Neural cell (in vitro differentiated cells): ENCODE measurements around the gene DPM2. TPM values are rescaled to one million over a fixed set of nuclear protein-coding genes. Genes with fewer than 3 reads are reported as not detected.

ENCODE experiments used
- H2AFZ ChIP-seq: fragments of 200-600, 300-800 bp; sonication (generic), shearing (Covaris generic); 2 replicates; pipeline ENCODE4 v1.6.0; 2014; ENCODE audit warnings: low read depth, mild to moderate bottlenecking, antibody characterized with exemption, low read length, moderate library complexity
- H3F3A ChIP-seq: fragments of 200-600 bp; shearing (Covaris generic); 2 replicates; pipeline ENCODE4 v1.6.1; 2016; ENCODE audit warnings: mild to moderate bottlenecking, moderate library complexity, mixed read lengths, antibody characterized with exemption, low read length; ENCODE audit not compliant: insufficient read depth, poor library complexity, severe bottlenecking
- H3K27ac ChIP-seq: fragments of 200-600, 300-800 bp; sonication (generic), shearing (Covaris generic); 2 replicates; pipeline ENCODE4 v1.5.1; 2014; ENCODE audit warnings: mild to moderate bottlenecking, low read length, moderate library complexity
- H3K27me3 ChIP-seq: fragments of 300-800, 200-600 bp; sonication (generic), shearing (Covaris generic); 2 replicates; pipeline ENCODE4 v1.6.0; 2014; ENCODE audit warnings: mild to moderate bottlenecking, low read depth, low read length, moderate library complexity; ENCODE audit not compliant: insufficient read depth
- H3K36me3 ChIP-seq: fragments of 300-800, 200-600 bp; sonication (generic), shearing (Covaris generic); 2 replicates; pipeline ENCODE4 v1.5.1; 2014; ENCODE audit warnings: mild to moderate bottlenecking, antibody characterized with exemption, low read length, moderate library complexity; ENCODE audit not compliant: insufficient read depth
- H3K4me2 ChIP-seq: fragments of 300-800, 200-600 bp; sonication (generic), shearing (Covaris generic); 2 replicates; pipeline ENCODE4 v1.6.0; 2014; ENCODE audit warnings: mild to moderate bottlenecking, low read length
- H3K4me3 ChIP-seq: fragments of 300-800, 200-600 bp; sonication (generic), shearing (Covaris generic); 2 replicates; pipeline ENCODE4 v1.5.1; 2014; ENCODE audit warnings: mild to moderate bottlenecking, low read length, moderate library complexity
- H3K79me2 ChIP-seq: fragments of 200-600 bp; shearing (Covaris generic); replicated peaks from 2 replicates; pipeline ENCODE4 v1.6.0; 2014; ENCODE audit warnings: mild to moderate bottlenecking, low read length, moderate library complexity; ENCODE audit not compliant: insufficient read depth
- H3K9ac ChIP-seq: fragments of 300-800, 200-600 bp; sonication (generic), shearing (Covaris generic); 2 replicates; pipeline ENCODE4 v1.6.1; 2016; ENCODE audit warnings: mild to moderate bottlenecking, low read length, mixed read lengths
- H3K9me2 ChIP-seq: fragments of 200-600 bp; shearing (Covaris generic); 2 replicates; pipeline ENCODE4 v1.6.1; 2016; ENCODE audit warnings: mild to moderate bottlenecking, low read length, mixed read lengths; ENCODE audit not compliant: insufficient read depth
- H3K9me3 ChIP-seq: fragments of 200-600, 300-800 bp; sonication (generic), shearing (Covaris generic); 2 replicates; pipeline ENCODE4 v1.6.1; 2016; ENCODE audit warnings: mild to moderate bottlenecking, mixed run types, low read length, moderate library complexity, mixed read lengths
- H4K20me1 ChIP-seq: fragments of 200-600 bp; shearing (Covaris generic); 2 replicates; pipeline ENCODE4 v1.6.1; 2016; ENCODE audit warnings: mild to moderate bottlenecking, mixed run types; ENCODE audit not compliant: insufficient read depth
- CTCF ChIP-seq: fragments of 450-650 bp; IDR thresholded peaks from 2 replicates; pipeline ENCODE4 v1.5.1; 2014; ENCODE audit warnings: antibody characterized with exemption, mild to moderate bottlenecking, moderate library complexity; ENCODE audit not compliant: poor library complexity, severe bottlenecking
- EP300 ChIP-seq: fragments of 450-650 bp; conservative IDR thresholded peaks from 2 replicates; pipeline ENCODE4 v1.6.1; 2014; ENCODE audit warnings: antibody characterized with exemption, mild to moderate bottlenecking, moderate library complexity; ENCODE audit not compliant: poor library complexity, severe bottlenecking
- EZH2 ChIP-seq: fragments of 200-600, 300-800 bp; shearing (Covaris generic), sonication (generic); IDR thresholded peaks from 2 replicates; pipeline ENCODE4 v1.6.1; 2014; ENCODE audit warnings: antibody characterized with exemption, low read length, borderline replicate concordance, mild to moderate bottlenecking; ENCODE audit not compliant: insufficient read depth, poor library complexity, severe bottlenecking
- MXI1 ChIP-seq: fragments of 450-650 bp; conservative IDR thresholded peaks from 2 replicates; pipeline ENCODE4 v1.6.1; 2014; ENCODE audit warnings: antibody characterized with exemption, mild to moderate bottlenecking; ENCODE audit not compliant: poor library complexity, severe bottlenecking
- POLR2AphosphoS5 ChIP-seq: IDR thresholded peaks from 2 replicates; pipeline ENCODE4 v1.6.1; 2012
- RAD21 ChIP-seq: fragments of 450-650 bp; conservative IDR thresholded peaks from 2 replicates; pipeline ENCODE4 v1.6.1; 2014; ENCODE audit warnings: antibody characterized with exemption, mild to moderate bottlenecking, moderate library complexity
- REST ChIP-seq: IDR thresholded peaks from 2 replicates; pipeline ENCODE4 v1.6.1; 2012; ENCODE audit warnings: borderline replicate concordance
- SMC3 ChIP-seq: fragments of 450-650 bp; conservative IDR thresholded peaks from 2 replicates; pipeline ENCODE4 v1.6.1; 2014; ENCODE audit warnings: antibody characterized with exemption, mild to moderate bottlenecking, moderate library complexity; ENCODE audit not compliant: poor library complexity
- TAF1 ChIP-seq: IDR thresholded peaks from 2 replicates; pipeline ENCODE4 v1.6.1; 2012; ENCODE audit warnings: low read depth
- polyA plus RNA-seq: library from polyadenylated mRNA; depleted of rRNA; stranded (reverse); fragments of >200 nt; gene quantifications from 2 replicates; pipeline ENCODE4 v1.2.3, GENCODE V29; 2014

DPM2 gene
- polyA plus RNA-seq, 1 donor from 2014 or later: 30.5 TPM

GRCh38 chr9:127985011-127985410, 47.4 kb upstream of the DPM2 start:
- H4K20me1 ChIP-seq: no peaks in the 10 kb centered on the region
- H3K9me2 ChIP-seq: no peaks in the 10 kb centered on the region
- H2AFZ ChIP-seq: no peak overlapping the region
- TF ChIP-seq RAD21 (no peak), TAF1 (no peak), CTCF (no peak)
- H3K9me3 ChIP-seq: no peaks in the 10 kb centered on the region
- no peaks in the 10 kb centered on the region for H3K27me3 ChIP-seq
- H3F3A ChIP-seq: no peaks in the 10 kb centered on the region
- H3K4me2 ChIP-seq: no peak overlapping the region
- H3K27ac ChIP-seq: no peak overlapping the region
- no peak overlapping the region for H3K4me3 ChIP-seq
- H3K36me3 ChIP-seq: no peaks in the 10 kb centered on the region
- H3K79me2 ChIP-seq: peaks cover 3% of the 10 kb centered on the region
- no peak overlapping the region for H3K9ac ChIP-seq

- peaks cover 7% of the 10 kb centered on the region for H4K20me1 ChIP-seq
- no peak overlapping the region for H3K4me3 ChIP-seq
- no peak overlapping the region for H2AFZ ChIP-seq
- no peaks in the 10 kb centered on the region for H3K36me3 ChIP-seq
- no peaks in the 10 kb centered on the region for H3K27me3 ChIP-seq
- peaks cover 14% of the 10 kb centered on the region for H3K79me2 ChIP-seq
- no peak overlapping the region for H3K27ac ChIP-seq
- H3K9me2 ChIP-seq: no peaks in the 10 kb centered on the region
- no peaks in the 10 kb centered on the region for H3F3A ChIP-seq
- H3K9ac ChIP-seq: no peak overlapping the region
- no peak for TF ChIP-seq CTCF
- TF ChIP-seq SMC3: no peak
- TF ChIP-seq MXI1: no peak
- TF ChIP-seq EP300: no peak
- no peak for TF ChIP-seq POLR2AphosphoS5
- TF ChIP-seq EZH2: no peak
- TF ChIP-seq TAF1: no peak
- no peak for TF ChIP-seq RAD21
- no peak for TF ChIP-seq REST
- no peaks in the 10 kb centered on the region for H3K9me3 ChIP-seq
- H3K4me2 ChIP-seq: no peak overlapping the region
These were observed 46.2 kb upstream of the DPM2 start for GRCh38 chr9:127983847-127984289.
